Brain microvascular endothelial cell (primary cell): ENCODE measurements around the gene ENPP7.

Source experiments
- DNase-seq: peaks from one replicate; pipeline ENCODE4 v3.0.0-alpha.2; 2020
- H3K27ac ChIP-seq: fragments of 250-450 bp; sonication (Bioruptor Pico); 2 replicates; pipeline ENCODE4 v1.5.1; 2020; ENCODE audit warnings: mild to moderate bottlenecking, moderate library complexity
- H3K27me3 ChIP-seq: fragments of 250-450 bp; sonication (Bioruptor Pico); replicated peaks from 2 replicates; pipeline ENCODE4 v1.5.1; 2020; ENCODE audit warnings: mild to moderate bottlenecking
- H3K36me3 ChIP-seq: fragments of 250-450 bp; sonication (Bioruptor Pico); replicated peaks from 2 replicates; pipeline ENCODE4 v1.5.1; 2020; ENCODE audit warnings: mild to moderate bottlenecking
- H3K4me3 ChIP-seq: 2 replicates; pipeline ENCODE4 v1.5.1; 2011; ENCODE audit warnings: low read depth, mild to moderate bottlenecking, control low read depth, low read length, moderate library complexity
- CTCF ChIP-seq: IDR thresholded peaks from 2 replicates; pipeline ENCODE4 v1.5.1; 2011; ENCODE audit warnings: low read depth, mild to moderate bottlenecking, moderate library complexity, low read length, control low read depth, inconsistent platforms; ENCODE audit errors: missing control alignments
- in situ Hi-C: cut with HindIII; loops from 2 replicates; pipeline ENCODE4 v1.10.0; 2017; ENCODE audit warnings: low sequenced_read_pairs, low pct_ligation_motif_present

Gene ENPP7

DNA sequence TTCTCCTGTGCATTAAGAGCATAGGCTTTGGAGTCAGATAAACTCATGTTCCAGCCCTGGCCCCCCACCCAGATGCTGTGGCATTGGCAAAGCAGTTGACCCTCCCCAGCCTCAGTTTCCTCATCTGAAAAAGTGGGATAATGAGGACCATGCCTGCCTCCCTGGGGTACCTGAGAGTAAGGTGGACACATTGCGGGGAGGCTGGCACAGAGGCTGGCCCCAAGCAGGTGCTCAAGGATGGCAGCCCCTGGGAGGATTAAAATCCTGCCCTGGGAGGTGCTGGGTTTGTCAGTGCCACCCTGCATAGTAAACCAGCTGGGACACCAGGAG, 11.8 kb downstream of the ENPP7 start:
- in situ Hi-C loops = no loop called here
- no peak overlapping the region for H3K4me3 ChIP-seq
- H3K27me3 ChIP-seq = peaks cover 33% of the 10 kb centered on the region
- no peaks in the 10 kb centered on the region for H3K36me3 ChIP-seq
- DNase-seq = no peak
- TF ChIP-seq CTCF = no peak
- no peak overlapping the region for H3K27ac ChIP-seq

- H3K36me3 ChIP-seq = no peaks in the 10 kb centered on the region
- in situ Hi-C loops = no loop called here
Measured at GRCh38 chr17:79742951-79743476, 12.3 kb downstream of the ENPP7 start.

GRCh38 chr17:79743614-79744013, 12.9 kb downstream of the ENPP7 start:
- Histone ChIP-seq H3K27ac (no peak overlapping the region), H3K36me3 (no peaks in the 10 kb centered on the region), H3K27me3 (peaks cover 44% of the 10 kb centered on the region), H3K4me3 (no peak overlapping the region)
- no peak for DNase-seq
- TF ChIP-seq CTCF = no peak
- in situ Hi-C loops = no loop called here

More at GRCh38 chr17:79742951-79743476, 12.3 kb downstream of the ENPP7 start:
- Histone ChIP-seq H3K27me3 (peaks cover 38% of the 10 kb centered on the region), H3K27ac (no peak overlapping the region), H3K4me3 (no peak overlapping the region)
- DNase-seq = no peak
- no peak for TF ChIP-seq CTCF

DNA sequence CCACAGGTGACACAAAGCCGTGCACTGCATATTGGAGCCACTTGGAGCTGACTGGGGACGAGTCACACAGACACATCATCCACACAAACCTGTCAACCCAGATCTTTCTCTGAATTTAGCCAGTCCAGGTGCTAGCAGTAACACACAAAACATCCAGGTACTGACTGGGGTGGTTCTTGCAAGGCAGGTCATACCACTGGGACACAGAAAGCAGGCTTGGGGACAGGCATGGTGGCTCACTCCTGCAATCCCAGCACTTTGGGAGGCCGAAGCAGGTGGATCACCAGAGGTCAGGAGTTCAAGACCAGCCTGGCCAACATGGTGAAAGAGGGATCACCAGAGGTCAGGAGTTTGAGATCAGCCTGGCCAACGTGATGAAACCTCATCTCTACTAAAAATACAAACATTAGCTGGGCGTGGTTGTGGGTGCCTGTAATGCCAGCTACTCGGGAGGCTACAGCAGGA, 14.9 kb downstream of the ENPP7 start:
- in situ Hi-C loops = no loop called here
- DNase-seq = no peak
- Histone ChIP-seq H3K27ac (no peak overlapping the region), H3K4me3 (no peak overlapping the region), H3K36me3 (no peaks in the 10 kb centered on the region), H3K27me3 (peaks cover 36% of the 10 kb centered on the region)
- no peak for TF ChIP-seq CTCF

DNA sequence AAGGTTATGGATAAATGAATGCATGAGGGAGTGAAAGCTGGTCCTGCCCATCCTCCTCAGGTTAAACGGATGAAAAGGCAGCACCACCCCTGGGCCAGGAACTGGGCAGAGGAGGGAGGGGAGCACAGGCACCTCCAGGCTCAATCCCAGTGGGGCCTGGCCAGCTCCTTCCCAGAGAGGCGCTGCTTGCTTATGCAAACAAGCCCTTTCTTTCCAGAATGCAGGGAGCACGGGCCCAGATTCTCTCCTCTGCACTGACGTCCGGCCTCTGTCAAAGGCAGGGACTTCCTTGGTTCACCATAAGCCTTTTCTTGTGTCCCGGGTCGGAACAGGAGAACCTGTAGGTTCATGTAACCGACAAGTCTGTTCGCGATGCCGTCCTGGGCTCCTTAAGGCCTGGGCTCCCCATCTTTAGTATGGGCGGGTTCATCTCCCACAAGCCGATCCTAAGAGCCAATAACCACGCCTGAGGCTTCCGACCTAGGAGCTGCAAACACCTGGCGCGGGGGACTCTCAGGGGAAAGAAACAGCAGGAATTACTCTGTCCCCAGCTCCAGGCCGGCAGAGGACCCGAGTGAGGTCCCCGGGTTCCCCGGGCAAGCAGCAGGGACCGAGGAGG, 16.3 kb downstream of the ENPP7 start:
- Histone ChIP-seq H3K36me3 (no peaks in the 10 kb centered on the region), H3K27ac (no peak overlapping the region), H3K27me3 (peaks cover 34% of the 10 kb centered on the region), H3K4me3 (no peak overlapping the region)
- TF ChIP-seq CTCF = no peak
- DNase-seq = no peak
- in situ Hi-C loops = no loop called here
